Psoas muscle (tissue), 8 donors: ENCODE data around the gene CRISPLD2. TPM values are rescaled to one million over a fixed set of nuclear protein-coding genes. Genes with fewer than 3 reads are reported as not detected.
A peak's percentile ranks its signal among the peaks of the same experiment; 100 is the strongest.

Source experiments
- ATAC-seq, 4 donors: fragments of 200-7000 bp; cut with Tn5 transposase; one replicate each; pipeline ENCODE4 v1.9.1; 2020; ENCODE audit warnings: moderate library complexity in 3 of 4, mild to moderate bottlenecking in 2 of 4
- DNase-seq, 2 donors: peaks; one replicate each; pipeline ENCODE4 v3.0.0-alpha.2; 2020
- H3K27ac ChIP-seq: fragments of 200-600 bp; one replicate; pipeline ENCODE4 v1.8.0; 2022
- H3K27me3 ChIP-seq, 3 donors: fragments of 200-600 bp in 1 of 3; one replicate each; pipeline versions ENCODE4 v1.6.1 to v1.8.0; 2013 to 2022; ENCODE audit warnings: low read length in 2 of 3, mild to moderate bottlenecking in 2 of 3, moderate library complexity in 1 of 3; ENCODE audit not compliant: insufficient read depth in 3 of 3
- H3K36me3 ChIP-seq, 2 donors: fragments of 200-600 bp in 1 of 2; one replicate each; pipeline versions ENCODE4 v1.6.1 to v1.8.0; 2013 to 2022; ENCODE audit warnings: low read depth in 1 of 2, mild to moderate bottlenecking in 1 of 2, moderate library complexity in 1 of 2; ENCODE audit not compliant: insufficient read depth in 1 of 2
- H3K4me1 ChIP-seq: fragments of 200-600 bp; one replicate; pipeline ENCODE4 v1.8.0; 2022
- H3K4me3 ChIP-seq: fragments of 200-600 bp; one replicate; pipeline ENCODE4 v1.8.0; 2022; ENCODE audit warnings: mild to moderate bottlenecking
- H3K9me3 ChIP-seq: fragments of 200-600 bp; one replicate; pipeline ENCODE4 v1.8.0; 2022
- CTCF ChIP-seq: fragments of 200-600 bp; IDR thresholded peaks from one replicate; pipeline ENCODE4 v1.8.0; 2022; ENCODE audit warnings: antibody characterized with exemption
- WGBS, 3 donors: extraction: QIAGEN DNeasy Blood & Tissue Kit; methylation state at CpG; one replicate each; pipeline versions ENCODE4 v1.1.6 to v1.1.7; 2013; 5-methylcytosine and 5-hydroxymethylcytosine counted together
- intact Hi-C, 2 donors: fragments of 100-400 bp; cut with DNase I; formaldehyde crosslinking; loops; one replicate each; pipeline versions ENCODE4 v1.11.0 to v1.14.2; 2022
- polyA plus RNA-seq, 3 donors: library from polyadenylated mRNA; stranded (reverse); fragments of 200-250 nt; gene quantifications; one replicate each; pipeline ENCODE4 v1.2.3, GENCODE V29; 2013
- total RNA-seq, 4 donors: library from RNA; stranded (reverse); fragmentation: NEBNext Ultra II Directional in 2 of 4; extraction: Animal tissue kit (Norgen Biotek cat#: 25700) in 2 of 4; gene quantifications; one replicate each; pipeline versions ENCODE4 v1.2.1 to v1.2.4, GENCODE V29; 2021 to 2023
- donor health status: healthy with polysubstance abuse.
- donor health status: DM: no; HTN: no; CAD: no; lungs with moderate emphysema.
- donor health status: Bipolar disorder and iron deficiency.
- donor health status: healthy.
- donor health status: DM: yes; HTN: yes; CAD: no.
- donor health status: DM: no; HTN: no; CAD: no.
- donor health status: DM: no; HTN: no; CAD: no.
- donor health status: DM: yes; HTN: yes; CAD: no.

Gene CRISPLD2
- total and polyA plus RNA-seq, 7 donors = 7.1 to 28.6 (median 11.5) TPM

- H3K27ac ChIP-seq = no peak overlapping the region
- intact Hi-C loops = no loop called here
- TF ChIP-seq CTCF = no peak
Measured at GRCh38 chr16:84898447-84898846, 78.7 kb downstream of the CRISPLD2 start.

GRCh38 chr16:84899414-84899813 is 79.6 kb downstream of the CRISPLD2 start:
- no peak for DNase-seq
- peaks cover 0 to 5% of the 10 kb centered on the region in 2 donors for H3K36me3 ChIP-seq
- no peak for TF ChIP-seq CTCF
- WGBS, 3 donors = 87 to 94% (median 90%) methylated on average over 8 of the region's 8 CpGs
- ATAC-seq = no peak
- peaks cover 0 to under 1% (median 0%) of the 10 kb centered on the region in 3 donors for H3K27me3 ChIP-seq
- no peak overlapping the region for H3K4me3 ChIP-seq
- intact Hi-C loops = no loop called here
- H3K4me1 ChIP-seq = no peaks in the 10 kb centered on the region
- H3K27ac ChIP-seq = no peak overlapping the region
- no peaks in the 10 kb centered on the region for H3K9me3 ChIP-seq

More at GRCh38 chr16:84898447-84898846, 78.7 kb downstream of the CRISPLD2 start:
- DNase-seq (no peak), ATAC-seq (peak in 1 of 4 donors; percentile 17)
- peaks cover 0 to 2% (median 0%) of the 10 kb centered on the region in 3 donors for H3K27me3 ChIP-seq
- peaks cover 0 to 5% of the 10 kb centered on the region in 2 donors for H3K36me3 ChIP-seq
- H3K9me3 ChIP-seq = no peaks in the 10 kb centered on the region
- H3K4me3 ChIP-seq = no peak overlapping the region
- H3K4me1 ChIP-seq = no peaks in the 10 kb centered on the region
- 75 to 86% (median 78%) methylated on average over 2 of the region's 2 CpGs for WGBS, 3 donors

GRCh38 chr16:84905965-84906460 is 86.2 kb downstream of the CRISPLD2 start:
- H3K4me3 ChIP-seq = no peak overlapping the region
- no peaks in the 10 kb centered on the region for H3K36me3 ChIP-seq
- no peaks in the 10 kb centered on the region for H3K4me1 ChIP-seq
- WGBS, 3 donors = 75 to 90% (median 81%) methylated on average over 9 of the region's 9 CpGs
- intact Hi-C loops = no loop called here
- H3K9me3 ChIP-seq = no peaks in the 10 kb centered on the region
- DNase-seq (peak in 1 of 2 donors; percentile 9), ATAC-seq (no peak)
- no peak overlapping the region for H3K27ac ChIP-seq
- H3K27me3 ChIP-seq = no peaks in the 10 kb centered on the region
- no peak for TF ChIP-seq CTCF

GRCh38 chr16:84907051-84907450 is 87.3 kb downstream of the CRISPLD2 start:
- no peaks in the 10 kb centered on the region for H3K4me1 ChIP-seq
- H3K9me3 ChIP-seq = no peaks in the 10 kb centered on the region
- H3K36me3 ChIP-seq = no peaks in the 10 kb centered on the region
- no peak for TF ChIP-seq CTCF
- intact Hi-C loops = no loop called here
- WGBS, 3 donors = 85 to 90% (median 87%) methylated on average over 13 of the region's 13 CpGs
- no peak overlapping the region for H3K27ac ChIP-seq
- ATAC-seq = peak in 1 of 4 donors; percentile 25
- no peak for DNase-seq
- H3K4me3 ChIP-seq = no peak overlapping the region
- H3K27me3 ChIP-seq = no peaks in the 10 kb centered on the region

- DNase-seq (peak; percentile 61 to 75), ATAC-seq (peak in 3 of 4 donors; percentile 28 to 39 (median 38))
- Histone ChIP-seq H3K27me3 (peaks cover 0 to 2% (median 0%) of the 10 kb centered on the region in 3 donors), H3K4me1 (no peaks in the 10 kb centered on the region), H3K27ac (no peak overlapping the region), H3K36me3 (no peaks in the 10 kb centered on the region), H3K9me3 (no peaks in the 10 kb centered on the region), H3K4me3 (no peak overlapping the region)
- no peak for TF ChIP-seq CTCF
- 61 to 77% (median 66%) methylated on average over 12 of the region's 12 CpGs for WGBS, 3 donors
- intact Hi-C loops = no loop called here
Measured at GRCh38 chr16:84907575-84907974, 87.8 kb downstream of the CRISPLD2 start.
